ENCODE results near the gene ENOX1. TPM values are rescaled to one million over a fixed set of nuclear protein-coding genes. Genes with fewer than 3 reads are reported as not detected.

ENOX1 gene
- total RNA-seq, 3 donors from 2014 or later (not counting 1 experiment from before 2014, with no cell fraction given) = not detected

DNA sequence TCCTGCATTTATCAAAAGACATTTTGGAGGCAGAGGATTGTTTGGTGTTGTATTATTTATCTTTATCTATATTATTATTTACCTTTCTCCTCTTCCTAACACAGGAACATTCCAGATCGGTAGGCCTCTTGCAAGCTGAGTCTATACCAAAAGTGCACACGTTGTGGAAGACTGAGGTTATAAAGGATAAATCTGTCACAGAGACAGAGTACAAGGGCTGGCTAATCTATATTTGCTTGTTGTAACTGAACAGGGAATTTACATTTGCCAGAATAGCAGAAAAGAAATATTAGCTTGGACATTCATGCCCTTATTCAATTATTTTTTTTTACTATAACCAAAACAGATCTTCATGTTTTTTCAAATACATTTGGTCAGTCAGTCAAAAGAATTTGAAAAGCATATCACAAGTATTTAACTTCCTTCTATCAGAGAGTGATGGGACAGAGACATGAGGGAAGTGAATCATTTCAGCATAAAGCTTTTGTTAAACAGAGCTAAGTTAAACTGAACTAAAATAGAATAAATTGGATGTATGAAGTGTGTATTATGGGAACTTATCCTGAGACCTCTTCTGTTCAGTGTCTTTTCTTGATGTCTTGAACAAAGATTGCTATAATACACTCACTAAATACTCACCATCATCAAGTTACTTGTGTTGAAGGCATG is 410.8 kb downstream of the ENOX1 start:
- H3K36me3 Mint-ChIP-seq = peaks cover 15% of the 10 kb centered on the region
- H3K27ac Mint-ChIP-seq = no peak overlapping the region
- no peaks in the 10 kb centered on the region for H3K4me1 Mint-ChIP-seq
- no peak for DNase-seq
- intact Hi-C loops (cut with micrococcal nuclease) = no loop called here
- peaks cover 2 to 13% of the 10 kb centered on the region in 2 donors for H3K9me3 Mint-ChIP-seq
- H3K27ac ChIP-seq (ENCODE audit: low read length) = no peak overlapping the region
- no peaks in the 10 kb centered on the region for H3K36me3 ChIP-seq (ENCODE audit: control insufficient read depth, insufficient read depth, low read length)
- ATAC-seq = no peak
- peaks cover 2% of the 10 kb centered on the region for H3K27me3 ChIP-seq (ENCODE audit: control insufficient read depth, insufficient read depth, low read length)
- TF ChIP-seq, protein P1, sequence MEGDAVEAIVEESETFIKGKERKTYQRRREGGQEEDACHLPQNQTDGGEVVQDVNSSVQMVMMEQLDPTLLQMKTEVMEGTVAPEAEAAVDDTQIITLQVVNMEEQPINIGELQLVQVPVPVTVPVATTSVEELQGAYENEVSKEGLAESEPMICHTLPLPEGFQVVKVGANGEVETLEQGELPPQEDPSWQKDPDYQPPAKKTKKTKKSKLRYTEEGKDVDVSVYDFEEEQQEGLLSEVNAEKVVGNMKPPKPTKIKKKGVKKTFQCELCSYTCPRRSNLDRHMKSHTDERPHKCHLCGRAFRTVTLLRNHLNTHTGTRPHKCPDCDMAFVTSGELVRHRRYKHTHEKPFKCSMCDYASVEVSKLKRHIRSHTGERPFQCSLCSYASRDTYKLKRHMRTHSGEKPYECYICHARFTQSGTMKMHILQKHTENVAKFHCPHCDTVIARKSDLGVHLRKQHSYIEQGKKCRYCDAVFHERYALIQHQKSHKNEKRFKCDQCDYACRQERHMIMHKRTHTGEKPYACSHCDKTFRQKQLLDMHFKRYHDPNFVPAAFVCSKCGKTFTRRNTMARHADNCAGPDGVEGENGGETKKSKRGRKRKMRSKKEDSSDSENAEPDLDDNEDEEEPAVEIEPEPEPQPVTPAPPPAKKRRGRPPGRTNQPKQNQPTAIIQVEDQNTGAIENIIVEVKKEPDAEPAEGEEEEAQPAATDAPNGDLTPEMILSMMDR (IDR thresholded peaks at IDR 0.05) = no peak
- H3K4me1 ChIP-seq (ENCODE audit: control insufficient read depth, insufficient read depth, low read length) = no peaks in the 10 kb centered on the region
- H3K9me3 ChIP-seq (ENCODE audit: control insufficient read depth, insufficient read depth, low read length) = no peaks in the 10 kb centered on the region
- H3K27me3 Mint-ChIP-seq (ENCODE audit: low read depth in 2 of 2) = peaks cover 15 to 17% of the 10 kb centered on the region in 2 donors
- no peak overlapping the region for H3K4me3 ChIP-seq (ENCODE audit: low read length)
- H3K4me3 Mint-ChIP-seq = no peak overlapping the region
- 76% methylated on average over 2 of the region's 2 CpGs for WGBS (ENCODE audit: insufficient coverage)

DNA sequence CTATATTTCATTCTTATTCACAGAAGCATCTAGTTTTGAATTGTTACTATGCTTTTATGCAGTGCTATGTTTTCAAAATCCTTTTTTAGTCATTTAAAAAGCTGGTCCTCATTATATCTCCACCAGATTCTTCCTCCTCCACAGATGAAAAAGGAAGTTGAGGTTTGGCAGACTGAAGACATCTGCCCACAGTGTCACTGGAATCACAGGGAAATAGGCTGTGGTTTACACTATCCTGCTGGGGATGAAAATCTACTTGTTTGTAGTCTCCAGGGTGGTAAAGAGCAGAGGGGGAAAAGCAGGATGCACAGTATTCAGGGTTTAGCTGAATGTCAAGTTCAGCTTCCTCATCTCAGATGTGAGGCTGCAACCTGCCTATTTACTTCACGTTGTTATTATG is 412.2 kb downstream of the ENOX1 start:
- H3K9me3 Mint-ChIP-seq = peaks cover 2 to 8% of the 10 kb centered on the region in 2 donors
- no peak overlapping the region for H3K4me3 Mint-ChIP-seq
- H3K36me3 ChIP-seq (ENCODE audit: control insufficient read depth, insufficient read depth, low read length) = no peaks in the 10 kb centered on the region
- H3K27me3 ChIP-seq (ENCODE audit: control insufficient read depth, insufficient read depth, low read length) = peaks cover 2% of the 10 kb centered on the region
- ATAC-seq (no peak), DNase-seq (no peak)
- no peaks in the 10 kb centered on the region for H3K9me3 ChIP-seq (ENCODE audit: control insufficient read depth, insufficient read depth, low read length)
- TF ChIP-seq, protein P1 (IDR thresholded peaks at IDR 0.05) = no peak
- no peaks in the 10 kb centered on the region for H3K4me1 ChIP-seq (ENCODE audit: control insufficient read depth, insufficient read depth, low read length)
- no peak overlapping the region for H3K27ac Mint-ChIP-seq
- peaks cover 11 to 13% of the 10 kb centered on the region in 2 donors for H3K27me3 Mint-ChIP-seq (ENCODE audit: low read depth in 2 of 2)
- 0% methylated on average over 1 of the region's 1 CpG for WGBS (ENCODE audit: insufficient coverage)
- H3K27ac ChIP-seq (ENCODE audit: low read length) = no peak overlapping the region
- no peaks in the 10 kb centered on the region for H3K4me1 Mint-ChIP-seq
- H3K36me3 Mint-ChIP-seq = peaks cover 12% of the 10 kb centered on the region
- intact Hi-C loops (cut with micrococcal nuclease) = no loop called here
- no peak overlapping the region for H3K4me3 ChIP-seq (ENCODE audit: low read length)

DNA sequence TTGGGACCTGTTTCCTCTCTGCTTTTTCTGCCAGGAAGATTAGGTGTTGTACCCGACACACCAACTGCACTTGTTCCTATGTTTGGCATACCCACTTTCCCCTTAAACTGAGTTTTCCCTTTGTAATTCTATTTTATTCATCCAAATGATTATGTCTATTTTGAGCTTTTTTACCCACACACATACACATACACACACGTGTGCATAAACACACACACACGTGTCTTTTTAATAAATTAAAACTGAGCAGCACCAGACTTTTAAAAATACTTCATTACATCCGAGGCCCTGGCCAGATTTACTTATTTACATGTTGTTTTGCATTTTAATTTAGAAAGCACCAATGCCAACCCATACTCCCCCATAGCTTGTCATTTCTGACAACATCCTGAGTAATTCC is 413.4 kb downstream of the ENOX1 start:
- 86% methylated on average over 4 of the region's 4 CpGs for WGBS (ENCODE audit: insufficient coverage)
- no peak overlapping the region for H3K27ac ChIP-seq (ENCODE audit: low read length)
- no peaks in the 10 kb centered on the region for H3K9me3 ChIP-seq (ENCODE audit: control insufficient read depth, insufficient read depth, low read length)
- Mint-ChIP-seq H3K4me1 (peaks cover under 1% of the 10 kb centered on the region in 2 donors), H3K36me3 (no peaks in the 10 kb centered on the region), H3K27me3 (ENCODE audit: low read depth in 2 of 2) (peaks cover 0 to under 1% of the 10 kb centered on the region in 2 donors), H3K4me3 (no peak overlapping the region), H3K27ac (no peak overlapping the region), H3K9me3 (no peaks in the 10 kb centered on the region)
- intact Hi-C loops (cut with micrococcal nuclease) = no loop called here
- TF ChIP-seq, protein P1 (IDR thresholded peaks at IDR 0.05) = no peak
- no peak overlapping the region for H3K4me3 ChIP-seq (ENCODE audit: low read length)
- H3K4me1 ChIP-seq (ENCODE audit: control insufficient read depth, insufficient read depth, low read length) = no peaks in the 10 kb centered on the region
- no peaks in the 10 kb centered on the region for H3K36me3 ChIP-seq (ENCODE audit: control insufficient read depth, insufficient read depth, low read length)
- H3K27me3 ChIP-seq (ENCODE audit: control insufficient read depth, insufficient read depth, low read length) = no peaks in the 10 kb centered on the region
- DNase-seq = no peak
- no peak for ATAC-seq

DNA sequence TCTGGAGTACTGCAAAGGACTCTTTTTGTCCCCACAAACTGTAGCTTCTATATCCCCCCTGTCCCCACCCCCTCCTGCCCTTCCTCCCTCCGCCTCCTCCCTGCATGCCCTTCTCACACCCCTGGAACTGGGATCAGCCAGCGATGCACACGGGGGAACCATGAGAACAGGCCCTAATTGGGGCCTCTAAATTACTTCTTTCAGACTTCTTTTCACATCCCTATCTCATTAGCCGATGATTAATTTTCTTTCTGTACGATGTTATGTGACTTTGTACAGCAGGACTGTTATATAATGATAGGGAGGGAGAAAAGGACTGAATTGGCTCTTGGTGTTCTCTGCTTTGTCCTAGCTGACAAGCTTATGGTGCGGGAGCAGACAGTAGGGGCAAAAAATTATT is 415.9 kb downstream of the ENOX1 start:
- no peak overlapping the region for H3K27ac ChIP-seq (ENCODE audit: low read length)
- no peaks in the 10 kb centered on the region for H3K4me1 ChIP-seq (ENCODE audit: control insufficient read depth, insufficient read depth, low read length)
- 92% methylated on average over 5 of the region's 6 CpGs for WGBS (ENCODE audit: insufficient coverage)
- no peaks in the 10 kb centered on the region for H3K27me3 ChIP-seq (ENCODE audit: control insufficient read depth, insufficient read depth, low read length)
- Mint-ChIP-seq H3K9me3 (no peaks in the 10 kb centered on the region), H3K4me3 (no peak overlapping the region), H3K27ac (no peak overlapping the region), H3K27me3 (ENCODE audit: low read depth in 2 of 2) (no peaks in the 10 kb centered on the region), H3K4me1 (peaks cover 7 to 8% of the 10 kb centered on the region in 2 donors), H3K36me3 (no peaks in the 10 kb centered on the region)
- ATAC-seq (no peak), DNase-seq (no peak)
- H3K36me3 ChIP-seq (ENCODE audit: control insufficient read depth, insufficient read depth, low read length) = no peaks in the 10 kb centered on the region
- H3K9me3 ChIP-seq (ENCODE audit: control insufficient read depth, insufficient read depth, low read length) = no peaks in the 10 kb centered on the region
- TF ChIP-seq, protein P1 (IDR thresholded peaks at IDR 0.05) = no peak
- H3K4me3 ChIP-seq (ENCODE audit: low read length) = no peak overlapping the region
- intact Hi-C loops (cut with micrococcal nuclease) = no loop called here
